SK-N-SH (cell line): ENCODE results near the gene PIP4K2B. TPM values are rescaled to one million over a fixed set of nuclear protein-coding genes. Genes with fewer than 3 reads are reported as not detected.

Experiments used
- CTCF ChIA-PET: fragments of 300-600, 350-600 bp; formaldehyde crosslinking; extraction: SDS; loops from one replicate; lab custom pipeline; 2021; lab: Yijun Ruan, JAX
- POLR2A ChIA-PET: fragments of 350-600 bp; sonication (Branson Sonifier 250); formaldehyde crosslinking; extraction: SDS; loops from one replicate; lab custom pipeline; 2020; ENCODE audit warnings: antibody characterized with exemption, inconsistent platforms; lab: Yijun Ruan, JAX
- DNase-seq: peaks from one replicate; pipeline ENCODE4 v3.0.0; 2012
- H2AFZ ChIP-seq: fragments of 200-600 bp; sonication (generic); 2 replicates; pipeline ENCODE4 v1.8.1; 2016; ENCODE audit warnings: antibody characterized with exemption, mild to moderate bottlenecking, low read depth
- H3F3A ChIP-seq: fragments of 200-600 bp; sonication (generic); replicated peaks from 2 replicates; pipeline ENCODE3; 2016; ENCODE audit warnings: antibody characterized with exemption, mild to moderate bottlenecking; ENCODE audit not compliant: insufficient read depth
- H3K27ac ChIP-seq, 2 experiments: fragments of 200-500 bp in 1 of 2; fragments of 200-600 bp in 1 of 2; sonication (Bioruptor generic) in 1 of 2; sonication (generic), shearing (Covaris generic) in 1 of 2; 2 replicates each; pipeline versions ENCODE4 v1.5.1 to v1.6.1; 2014 to 2016; ENCODE audit warnings: low read depth in 2 of 2, inconsistent platforms in 1 of 2, low read length in 1 of 2, mild to moderate bottlenecking in 1 of 2, mixed read lengths in 1 of 2
- H3K27me3 ChIP-seq: fragments of 200-600 bp; sonication (generic), shearing (Covaris generic); 2 replicates; pipeline ENCODE4 v1.6.1; 2016; ENCODE audit warnings: mixed run types; ENCODE audit not compliant: insufficient read depth
- H3K36me3 ChIP-seq, 2 experiments: fragments of 200-500 bp in 1 of 2; fragments of 200-600 bp in 1 of 2; sonication (Bioruptor generic) in 1 of 2; sonication (generic) in 1 of 2; replicated peaks in 1 of 2; 2 replicates each; pipeline versions ENCODE3 to v1.5.1; 2014 to 2016; ENCODE audit warnings: low read length in 1 of 2, mild to moderate bottlenecking in 1 of 2; ENCODE audit not compliant: insufficient read depth in 2 of 2, control insufficient read depth in 1 of 2
- H3K4me1 ChIP-seq, 2 experiments: fragments of 200-500 bp in 1 of 2; fragments of 200-600 bp in 1 of 2; sonication (Bioruptor generic) in 1 of 2; sonication (generic), shearing (Covaris generic) in 1 of 2; 2 replicates each; pipeline versions ENCODE4 v1.5.1 to v1.6.1; 2014 to 2016; ENCODE audit warnings: low read depth in 1 of 2, low read length in 1 of 2, mixed run types in 1 of 2; ENCODE audit not compliant: insufficient read depth in 2 of 2, control insufficient read depth in 1 of 2
- H3K4me2 ChIP-seq: fragments of 200-600 bp; sonication (generic), shearing (Covaris generic); 2 replicates; pipeline ENCODE4 v1.6.1; 2017; ENCODE audit warnings: mixed run types
- H3K4me3 ChIP-seq, 2 experiments: fragments of 200-500 bp in 1 of 2; fragments of 200-600 bp in 1 of 2; sonication (Bioruptor generic) in 1 of 2; sonication (generic), shearing (Covaris generic) in 1 of 2; 2 replicates each; pipeline versions ENCODE4 v1.5.1 to v1.8.1; 2014 to 2016; ENCODE audit warnings: low read depth in 2 of 2, inconsistent platforms in 1 of 2, low read length in 1 of 2, mild to moderate bottlenecking in 1 of 2, mixed read lengths in 1 of 2, moderate library complexity in 1 of 2
- H3K79me2 ChIP-seq: fragments of 200-600 bp; sonication (generic); 2 replicates; pipeline ENCODE4 v1.8.1; 2017; ENCODE audit warnings: mild to moderate bottlenecking; ENCODE audit not compliant: insufficient read depth
- H3K9ac ChIP-seq: fragments of 200-600 bp; sonication (generic); 2 replicates; pipeline ENCODE4 v1.6.1; 2017; ENCODE audit warnings: mixed run types
- H3K9me2 ChIP-seq: fragments of 200-600 bp; sonication (generic); 2 replicates; pipeline ENCODE4 v1.6.1; 2017; ENCODE audit warnings: mixed run types
- H3K9me3 ChIP-seq: fragments of 200-600 bp; sonication (generic); 2 replicates; pipeline ENCODE4 v1.6.1; 2017; ENCODE audit warnings: mixed run types, mild to moderate bottlenecking, moderate library complexity
- H4K20me1 ChIP-seq: fragments of 200-600 bp; sonication (generic); 2 replicates; pipeline ENCODE4 v1.6.1; 2017; ENCODE audit warnings: mild to moderate bottlenecking, mixed run types; ENCODE audit not compliant: insufficient read depth
- FOXM1 ChIP-seq: IDR thresholded peaks from 2 replicates; pipeline ENCODE4 v1.4.0; 2012; ENCODE audit warnings: low read depth, mild to moderate bottlenecking
- GABPA ChIP-seq: IDR thresholded peaks from 2 replicates; pipeline ENCODE4 v1.4.0; 2012; ENCODE audit warnings: low read depth, mild to moderate bottlenecking
- JUND ChIP-seq: IDR thresholded peaks from 2 replicates; pipeline ENCODE4 v1.4.0; 2012
- POLR2AphosphoS5 ChIP-seq: IDR thresholded peaks from 2 replicates; pipeline ENCODE4 v1.6.1; 2012; ENCODE audit warnings: low read depth, low read length
- RAD21 ChIP-seq: IDR thresholded peaks from 2 replicates; pipeline ENCODE4 v1.6.1; 2012; ENCODE audit warnings: mild to moderate bottlenecking, low read length
- TAF1 ChIP-seq: IDR thresholded peaks from 2 replicates; pipeline ENCODE4 v1.6.1; 2012; ENCODE audit warnings: low read depth, mild to moderate bottlenecking, low read length, moderate library complexity, borderline replicate concordance
- TCF12 ChIP-seq: IDR thresholded peaks from 2 replicates; pipeline ENCODE4 v1.4.0; 2012
- WGBS: methylation state at CpG from one replicate; pipeline ENCODE4 v1.1.6; 2017; ENCODE audit warnings: low lambda C conversion rate; 5-methylcytosine and 5-hydroxymethylcytosine counted together
- polyA plus RNA-seq, 3 experiments: library from polyadenylated mRNA; depleted of rRNA; stranded (reverse); fragments of >200 nt; gene quantifications; 2 replicates each; pipeline ENCODE4 v1.2.3, GENCODE V29; 2012
- TF ChIP-seq, protein P1 (sequence below): IDR thresholded peaks from 2 replicates; pipeline ENCODE4 v1.6.1; 2012; ENCODE audit warnings: mild to moderate bottlenecking, low read depth, low read length, moderate library complexity
- TF ChIP-seq, protein P2 (sequence below): IDR thresholded peaks from 2 replicates; pipeline ENCODE4 v1.4.0; 2012; ENCODE audit warnings: low read depth

The PIP4K2B gene
- polyA plus RNA-seq, 1 of the 3 experiments (the other 2 are of a cell fraction) = 29.8 TPM

DNA sequence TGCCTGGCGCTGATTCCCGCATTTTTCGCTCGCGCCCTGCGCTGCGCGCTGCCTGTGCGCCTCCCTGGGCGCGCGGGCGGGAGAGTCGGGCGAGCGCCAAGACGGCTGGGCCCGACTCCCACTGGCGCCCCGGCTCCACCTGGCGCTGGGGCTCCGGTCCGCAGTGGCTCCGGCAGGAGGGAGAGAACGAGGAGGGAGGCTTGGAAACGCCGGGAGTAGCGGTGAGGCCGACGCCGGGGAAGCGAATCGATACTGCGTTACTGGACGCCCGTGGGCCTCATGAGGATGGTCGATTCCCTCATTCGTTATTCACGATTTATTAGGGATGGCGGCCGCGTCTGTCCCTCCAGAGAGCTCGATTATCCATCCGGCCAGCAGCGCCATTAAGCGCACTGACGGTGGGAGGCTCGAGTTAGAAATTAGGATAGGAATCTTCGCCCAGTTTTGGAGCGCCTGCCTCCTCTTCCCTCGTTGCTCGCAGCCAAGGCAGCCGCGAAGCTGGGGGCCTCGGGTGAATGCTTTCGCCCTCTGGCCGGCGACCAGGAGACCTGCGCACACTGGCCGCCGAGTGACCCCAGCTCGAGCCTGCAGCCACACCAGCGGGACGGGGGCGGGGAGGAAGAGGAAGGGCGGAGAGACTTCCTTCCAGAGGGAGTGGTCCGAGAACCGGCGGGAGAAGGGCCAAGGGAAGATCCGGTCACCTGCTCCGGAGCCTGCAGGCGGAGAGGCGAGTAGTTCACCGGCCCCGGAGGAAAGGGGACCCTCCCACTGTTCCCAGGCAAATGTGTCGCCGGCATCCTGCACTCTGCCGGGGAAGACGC is 49.9 kb downstream of the PIP4K2B start (continued):
- TF ChIP-seq, protein P1, sequence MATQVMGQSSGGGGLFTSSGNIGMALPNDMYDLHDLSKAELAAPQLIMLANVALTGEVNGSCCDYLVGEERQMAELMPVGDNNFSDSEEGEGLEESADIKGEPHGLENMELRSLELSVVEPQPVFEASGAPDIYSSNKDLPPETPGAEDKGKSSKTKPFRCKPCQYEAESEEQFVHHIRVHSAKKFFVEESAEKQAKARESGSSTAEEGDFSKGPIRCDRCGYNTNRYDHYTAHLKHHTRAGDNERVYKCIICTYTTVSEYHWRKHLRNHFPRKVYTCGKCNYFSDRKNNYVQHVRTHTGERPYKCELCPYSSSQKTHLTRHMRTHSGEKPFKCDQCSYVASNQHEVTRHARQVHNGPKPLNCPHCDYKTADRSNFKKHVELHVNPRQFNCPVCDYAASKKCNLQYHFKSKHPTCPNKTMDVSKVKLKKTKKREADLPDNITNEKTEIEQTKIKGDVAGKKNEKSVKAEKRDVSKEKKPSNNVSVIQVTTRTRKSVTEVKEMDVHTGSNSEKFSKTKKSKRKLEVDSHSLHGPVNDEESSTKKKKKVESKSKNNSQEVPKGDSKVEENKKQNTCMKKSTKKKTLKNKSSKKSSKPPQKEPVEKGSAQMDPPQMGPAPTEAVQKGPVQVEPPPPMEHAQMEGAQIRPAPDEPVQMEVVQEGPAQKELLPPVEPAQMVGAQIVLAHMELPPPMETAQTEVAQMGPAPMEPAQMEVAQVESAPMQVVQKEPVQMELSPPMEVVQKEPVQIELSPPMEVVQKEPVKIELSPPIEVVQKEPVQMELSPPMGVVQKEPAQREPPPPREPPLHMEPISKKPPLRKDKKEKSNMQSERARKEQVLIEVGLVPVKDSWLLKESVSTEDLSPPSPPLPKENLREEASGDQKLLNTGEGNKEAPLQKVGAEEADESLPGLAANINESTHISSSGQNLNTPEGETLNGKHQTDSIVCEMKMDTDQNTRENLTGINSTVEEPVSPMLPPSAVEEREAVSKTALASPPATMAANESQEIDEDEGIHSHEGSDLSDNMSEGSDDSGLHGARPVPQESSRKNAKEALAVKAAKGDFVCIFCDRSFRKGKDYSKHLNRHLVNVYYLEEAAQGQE = no peak
- TF ChIP-seq TAF1 (peak; percentile 82), TCF12 (no peak)
- TF ChIP-seq, protein P2, sequence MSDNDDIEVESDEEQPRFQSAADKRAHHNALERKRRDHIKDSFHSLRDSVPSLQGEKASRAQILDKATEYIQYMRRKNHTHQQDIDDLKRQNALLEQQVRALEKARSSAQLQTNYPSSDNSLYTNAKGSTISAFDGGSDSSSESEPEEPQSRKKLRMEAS = peak; percentile 78

DNA sequence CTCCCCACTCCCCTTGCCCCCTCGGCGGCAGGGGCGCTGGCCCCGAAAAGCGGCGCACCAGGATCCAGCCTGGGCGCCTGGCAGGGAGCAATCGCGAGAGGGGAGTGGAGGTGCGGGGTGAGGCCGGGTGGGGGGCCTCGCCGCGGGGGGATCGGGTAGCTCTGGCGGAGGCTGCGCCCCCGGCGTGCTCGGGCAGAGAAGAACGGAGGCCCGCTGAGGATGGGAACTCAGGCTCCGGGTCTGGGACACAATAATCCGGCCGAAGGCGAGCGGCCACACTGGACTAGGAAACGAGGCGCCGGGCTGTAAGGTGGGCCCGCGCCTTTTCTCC is 50.5 kb downstream of the PIP4K2B start:
- POLR2A ChIA-PET = interaction anchor here (1.9 kb wide), 1 partner anchor 24 kb away, joined by 6 read pairs; no protein-coding TSS in a partner anchor
- CTCF ChIA-PET = interaction anchor here (0.6 to 1.8 kb wide), 3 partner anchors 14 to 72 kb away, joined by 3 to 11 read pairs (median 4); no protein-coding TSS in a partner anchor
- peaks cover 4% of the 10 kb centered on the region for H3F3A ChIP-seq
- peak overlapping the region; percentile 91 to 93 for H3K4me3 ChIP-seq
- peak overlapping the region; percentile 80; the same call in 1 of the 2 replicates for H2AFZ ChIP-seq
- peak; percentile 35 for DNase-seq
- H3K27me3 ChIP-seq = no peaks in the 10 kb centered on the region
- no peak for TF ChIP-seq GABPA
- TF ChIP-seq FOXM1 = no peak
- no peak for TF ChIP-seq JUND
- no peak for TF ChIP-seq RAD21
- TF ChIP-seq TAF1 = no peak
- no peak for TF ChIP-seq POLR2AphosphoS5
- 2% methylated on average over 16 of the region's 32 CpGs for WGBS
- no peaks in the 10 kb centered on the region for H3K9me2 ChIP-seq
- H3K9ac ChIP-seq = peak overlapping the region; percentile 72
- peaks cover 5 to 44% of the 10 kb centered on the region in 2 experiments; a peak in 1 of 4 replicates for H3K4me1 ChIP-seq
- H3K36me3 ChIP-seq = peaks cover 0 to 1% of the 10 kb centered on the region in 2 experiments
- peak overlapping the region; percentile 100 for H3K4me2 ChIP-seq
- peak overlapping the region; percentile 63 to 98 for H3K27ac ChIP-seq
- peaks cover 32% of the 10 kb centered on the region for H4K20me1 ChIP-seq
- H3K79me2 ChIP-seq = peaks cover 67% of the 10 kb centered on the region
- no peaks in the 10 kb centered on the region for H3K9me3 ChIP-seq
